ENCODE measurements around the gene TSPAN17.

DNA sequence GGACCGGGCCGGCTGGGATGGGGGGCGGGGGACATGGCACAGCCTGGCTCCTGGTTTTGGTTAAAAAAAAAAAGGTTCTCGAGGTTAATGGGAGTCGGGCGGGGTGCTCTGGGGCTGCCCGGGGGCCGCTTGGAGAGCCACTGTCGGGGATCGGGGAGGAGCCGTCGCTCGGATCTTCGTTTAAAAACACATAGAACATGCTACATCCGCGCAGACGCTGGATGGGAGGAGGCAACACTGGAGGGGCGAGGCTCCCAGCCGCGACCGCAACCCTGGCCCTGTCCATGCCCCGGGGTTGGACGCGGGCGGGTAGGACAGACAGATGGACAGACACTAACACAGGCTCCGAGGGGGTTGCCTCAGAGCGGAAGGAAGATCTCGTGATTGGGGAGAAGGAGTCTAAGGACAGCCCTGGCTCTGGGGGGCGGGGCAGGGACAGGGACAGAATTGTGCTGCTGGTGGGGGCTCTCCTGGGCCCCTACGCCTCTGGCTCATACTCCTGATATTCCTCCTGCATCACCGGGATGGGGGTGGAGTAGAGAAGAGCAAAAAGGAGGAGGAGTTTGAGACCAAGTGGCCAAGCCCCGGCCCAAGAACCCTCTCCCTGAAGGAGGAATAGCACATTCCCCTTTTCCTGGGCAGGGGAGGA lies 26.8 kb upstream of the TSPAN17 start:
- TF ChIP-seq, protein P1, sequence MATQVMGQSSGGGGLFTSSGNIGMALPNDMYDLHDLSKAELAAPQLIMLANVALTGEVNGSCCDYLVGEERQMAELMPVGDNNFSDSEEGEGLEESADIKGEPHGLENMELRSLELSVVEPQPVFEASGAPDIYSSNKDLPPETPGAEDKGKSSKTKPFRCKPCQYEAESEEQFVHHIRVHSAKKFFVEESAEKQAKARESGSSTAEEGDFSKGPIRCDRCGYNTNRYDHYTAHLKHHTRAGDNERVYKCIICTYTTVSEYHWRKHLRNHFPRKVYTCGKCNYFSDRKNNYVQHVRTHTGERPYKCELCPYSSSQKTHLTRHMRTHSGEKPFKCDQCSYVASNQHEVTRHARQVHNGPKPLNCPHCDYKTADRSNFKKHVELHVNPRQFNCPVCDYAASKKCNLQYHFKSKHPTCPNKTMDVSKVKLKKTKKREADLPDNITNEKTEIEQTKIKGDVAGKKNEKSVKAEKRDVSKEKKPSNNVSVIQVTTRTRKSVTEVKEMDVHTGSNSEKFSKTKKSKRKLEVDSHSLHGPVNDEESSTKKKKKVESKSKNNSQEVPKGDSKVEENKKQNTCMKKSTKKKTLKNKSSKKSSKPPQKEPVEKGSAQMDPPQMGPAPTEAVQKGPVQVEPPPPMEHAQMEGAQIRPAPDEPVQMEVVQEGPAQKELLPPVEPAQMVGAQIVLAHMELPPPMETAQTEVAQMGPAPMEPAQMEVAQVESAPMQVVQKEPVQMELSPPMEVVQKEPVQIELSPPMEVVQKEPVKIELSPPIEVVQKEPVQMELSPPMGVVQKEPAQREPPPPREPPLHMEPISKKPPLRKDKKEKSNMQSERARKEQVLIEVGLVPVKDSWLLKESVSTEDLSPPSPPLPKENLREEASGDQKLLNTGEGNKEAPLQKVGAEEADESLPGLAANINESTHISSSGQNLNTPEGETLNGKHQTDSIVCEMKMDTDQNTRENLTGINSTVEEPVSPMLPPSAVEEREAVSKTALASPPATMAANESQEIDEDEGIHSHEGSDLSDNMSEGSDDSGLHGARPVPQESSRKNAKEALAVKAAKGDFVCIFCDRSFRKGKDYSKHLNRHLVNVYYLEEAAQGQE (IDR thresholded peaks at IDR 0.05; ENCODE audit: insufficient read depth in 1 of 2, low read depth in 2 of 2, low read length in 2 of 2), result no peak
- TF ChIP-seq SIN3A (IDR thresholded peaks at IDR 0.05; ENCODE audit: borderline replicate concordance, insufficient read depth, low read length), result no peak

Data from PFSK-1 (cell line).